ENCODE results near the gene MAPK12. TPM values are rescaled to one million over a fixed set of nuclear protein-coding genes. Genes with fewer than 3 reads are reported as not detected.

MAPK12 gene
- 1 to 10 TPM; 3.9 to 4.6 TPM for total RNA-seq

DNA sequence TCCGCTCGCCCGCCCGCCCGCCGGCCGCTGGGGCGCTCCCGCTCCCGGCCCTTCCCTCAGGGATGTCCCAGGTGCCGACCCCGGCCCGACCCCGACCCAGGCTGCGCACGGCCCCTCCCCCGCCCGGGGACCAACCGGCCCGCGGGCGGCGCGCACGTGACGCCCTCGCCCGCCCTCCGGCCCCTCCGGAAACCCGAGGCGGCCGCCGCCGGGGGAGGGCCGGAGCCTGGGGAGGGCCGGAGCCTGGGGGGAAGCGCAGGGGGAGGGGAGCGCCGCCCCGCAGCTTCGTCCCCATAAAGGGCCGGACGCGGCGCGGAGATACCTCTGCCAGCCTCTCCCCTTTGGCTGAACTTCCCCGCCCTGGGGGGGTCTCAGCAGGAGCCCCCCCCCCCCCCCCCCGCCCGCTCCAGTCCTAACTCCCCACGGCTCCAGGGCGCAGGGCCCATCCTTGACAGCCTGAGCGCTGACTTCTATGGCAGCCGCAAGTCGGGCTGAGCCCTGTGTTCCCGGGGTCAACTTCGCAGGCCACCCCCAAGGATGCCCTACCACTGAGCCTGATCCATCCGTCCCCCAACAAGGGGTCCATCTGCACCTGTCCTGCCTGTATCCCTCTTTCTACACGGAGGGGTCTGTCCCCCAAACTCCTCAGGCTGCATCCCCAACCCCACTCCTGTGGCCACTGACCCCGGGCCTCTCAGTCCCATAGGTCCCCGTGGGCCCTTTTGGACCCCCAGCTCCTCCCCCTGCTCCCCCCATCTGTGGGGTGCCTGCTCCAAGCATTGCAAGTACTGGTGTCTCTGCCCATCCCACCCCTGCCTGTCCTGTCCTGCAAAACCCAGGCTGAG, at the start of gene MAPK12:
TSS of gene MAPK12 (minus strand) at position 69 of the 845 bp plus-strand sequence. CDS start 174 bp downstream, outside the sequence.
- Histone ChIP-seq H3K4me1 (peaks cover 18% of the 10 kb centered on the region), H3K9me3 (no peaks in the 10 kb centered on the region), H3K27ac (no peak within 1 kb of the TSS), H3K4me3 (no peak within 1 kb of the TSS), H3K36me3 (replicated peaks in 1 of 2; ENCODE audit: insufficient read depth in 1 of 2, low read depth in 2 of 2) (no peaks in the 10 kb centered on the region), H3K27me3 (peaks cover 0 to 4% of the 10 kb centered on the region in 2 donors)
- TF ChIP-seq CTCF (IDR thresholded peaks at IDR 0.05) (no peak), POLR2A (IDR thresholded peaks at IDR 0.05) (no peak)
- no peak for DNase-seq
- peak; percentile 11 for ATAC-seq
- intact Hi-C loops (cut with DNase I), result no loop called here
- WGBS, 2 donors, result 1 to 5% methylated on average over 8 to 43 of the region's 61 CpGs

- H3K27ac ChIP-seq, result no peak overlapping the region
Measured at GRCh38 chr22:50310949-50311444, 49.5 kb upstream of the MAPK12 start.

DNA sequence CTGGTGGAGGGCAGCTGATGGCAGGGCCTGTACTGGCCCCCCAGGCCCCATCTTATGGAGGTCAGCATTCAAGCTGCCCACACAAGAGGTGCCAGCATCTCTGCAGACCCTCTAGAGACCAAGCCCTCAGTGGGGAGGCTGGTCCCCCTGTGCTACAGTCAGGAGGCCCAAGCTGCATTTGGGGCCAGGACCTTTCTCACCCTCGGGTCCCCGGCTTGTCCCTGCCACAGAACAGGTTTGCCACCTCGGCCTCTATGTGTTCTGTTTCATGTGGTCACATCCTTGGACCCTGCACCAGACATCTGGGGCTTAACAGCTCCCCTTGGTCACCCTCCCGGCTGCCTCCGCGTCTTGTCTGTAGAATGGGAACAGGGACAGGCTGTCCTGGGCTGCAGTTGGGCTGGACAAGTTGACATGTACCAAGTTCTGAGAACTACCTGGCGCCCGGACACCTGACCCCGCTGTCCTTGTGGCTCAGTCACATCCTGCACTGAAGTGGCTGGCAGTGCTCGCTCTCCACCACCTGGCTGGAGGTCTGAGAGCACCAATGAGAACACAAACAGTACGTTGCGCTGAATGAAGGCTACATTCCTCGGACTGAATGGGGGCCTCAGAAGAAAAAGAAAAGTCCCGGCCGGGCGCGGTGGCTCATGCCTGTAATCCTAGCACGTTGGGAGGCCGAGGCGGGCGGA, 48.7 kb upstream of the MAPK12 start:
- H3K27ac ChIP-seq, result no peak overlapping the region
- peaks cover 27% of the 10 kb centered on the region for H3K4me1 ChIP-seq
- H3K27me3 ChIP-seq, result no peaks in the 10 kb centered on the region
- no peaks in the 10 kb centered on the region for H3K9me3 ChIP-seq
- 81 to 89% methylated on average over 14 to 21 of the region's 21 CpGs for WGBS, 2 donors
- H3K36me3 ChIP-seq (replicated peaks in 1 of 2; ENCODE audit: insufficient read depth in 1 of 2, low read depth in 2 of 2), result no peaks in the 10 kb centered on the region
- intact Hi-C loops (cut with DNase I), result no loop called here
- TF ChIP-seq CTCF (IDR thresholded peaks at IDR 0.05) (no peak), POLR2A (IDR thresholded peaks at IDR 0.05) (no peak)
- no peak overlapping the region for H3K4me3 ChIP-seq
- DNase-seq, result peak in 1 of 4 donors; percentile 11
- no peak for ATAC-seq

More at GRCh38 chr22:50310949-50311444, 49.5 kb upstream of the MAPK12 start:
- Histone ChIP-seq H3K4me3 (no peak overlapping the region), H3K9me3 (no peaks in the 10 kb centered on the region), H3K27me3 (no peaks in the 10 kb centered on the region), H3K36me3 (replicated peaks in 1 of 2; ENCODE audit: insufficient read depth in 1 of 2, low read depth in 2 of 2) (no peaks in the 10 kb centered on the region), H3K4me1 (peaks cover 19% of the 10 kb centered on the region)
- 84 to 90% methylated on average over 4 to 9 of the region's 16 CpGs for WGBS, 2 donors
- TF ChIP-seq POLR2A (IDR thresholded peaks at IDR 0.05) (no peak), CTCF (IDR thresholded peaks at IDR 0.05) (no peak)
- DNase-seq (no peak), ATAC-seq (no peak)
- intact Hi-C loops (cut with DNase I), result no loop called here

- ATAC-seq, result no peak
- Histone ChIP-seq H3K27me3 (no peaks in the 10 kb centered on the region), H3K9me3 (no peaks in the 10 kb centered on the region), H3K4me3 (no peak overlapping the region), H3K36me3 (replicated peaks in 1 of 2; ENCODE audit: insufficient read depth in 1 of 2, low read depth in 2 of 2) (no peaks in the 10 kb centered on the region), H3K4me1 (peaks cover 33% of the 10 kb centered on the region), H3K27ac (peak overlapping the region in 2 of 4 donors; percentile 67 to 84)
- DNase-seq, result no peak
- WGBS, 2 donors, result 88 to 95% methylated on average over 4 to 7 of the region's 7 CpGs
- TF ChIP-seq CTCF (IDR thresholded peaks at IDR 0.05) (no peak), POLR2A (IDR thresholded peaks at IDR 0.05) (no peak)
- intact Hi-C loops (cut with DNase I), result no loop called here
Measured at GRCh38 chr22:50309601-50309991, 48.1 kb upstream of the MAPK12 start.
